Endodermal cell (in vitro differentiated cells): Measurements from ENCODE around the gene ABHD4. TPM values are rescaled to one million over a fixed set of nuclear protein-coding genes. Genes with fewer than 3 reads are reported as not detected.
A peak's percentile ranks its signal among the peaks of the same experiment; 100 is the strongest.

Experiments used
- DNase-seq: peaks from one replicate; pipeline ENCODE4 v3.0.0-alpha.2; 2017
- H3K27ac ChIP-seq: 2 replicates; pipeline ENCODE4 v1.5.1; 2013; ENCODE audit warnings: mild to moderate bottlenecking, low read depth, low read length, moderate library complexity
- H3K27me3 ChIP-seq: 2 replicates; pipeline ENCODE4 v1.6.1; 2013; ENCODE audit warnings: mild to moderate bottlenecking, low read length, moderate library complexity; ENCODE audit not compliant: insufficient read depth, control insufficient read depth, poor library complexity, severe bottlenecking
- H3K36me3 ChIP-seq: 2 replicates; pipeline ENCODE4 v1.7.0; 2013; ENCODE audit warnings: mild to moderate bottlenecking, low read length, moderate library complexity; ENCODE audit not compliant: control insufficient read depth, insufficient read depth
- H3K4me1 ChIP-seq: one replicate; pipeline ENCODE4 v1.7.0; 2013; ENCODE audit warnings: low read length; ENCODE audit not compliant: control insufficient read depth, insufficient read depth
- H3K4me3 ChIP-seq: 2 replicates; pipeline ENCODE4 v1.5.1; 2013; ENCODE audit warnings: mild to moderate bottlenecking, low read length, moderate library complexity
- H3K9ac ChIP-seq: 2 replicates; pipeline ENCODE4 v1.6.1; 2013; ENCODE audit warnings: mild to moderate bottlenecking, low read length, moderate library complexity; ENCODE audit not compliant: poor library complexity, severe bottlenecking; ENCODE audit errors: extremely low read depth
- H3K9me3 ChIP-seq: 2 replicates; pipeline ENCODE4 v1.6.1; 2013; ENCODE audit warnings: mild to moderate bottlenecking, low read length, moderate library complexity; ENCODE audit not compliant: control insufficient read depth
- H3K27ac Mint-ChIP-seq: 2 replicates; pipeline ENCODE4 v1.8.0; 2020; ENCODE audit warnings: mixed read lengths
- H3K27me3 Mint-ChIP-seq: 2 replicates; pipeline ENCODE4 v1.8.0; 2021; ENCODE audit warnings: mild to moderate bottlenecking, mixed read lengths; ENCODE audit not compliant: insufficient read depth
- H3K36me3 Mint-ChIP-seq: 2 replicates; pipeline ENCODE4 v1.8.0; 2020; ENCODE audit warnings: low read depth, mixed read lengths
- H3K4me1 Mint-ChIP-seq: 2 replicates; pipeline ENCODE4 v1.8.0; 2020; ENCODE audit warnings: mixed read lengths
- H3K4me3 Mint-ChIP-seq: 2 replicates; pipeline ENCODE4 v1.8.0; 2020; ENCODE audit warnings: mild to moderate bottlenecking, moderate library complexity, mixed read lengths
- H3K9me3 Mint-ChIP-seq: 2 replicates; pipeline ENCODE4 v1.8.0; 2020; ENCODE audit warnings: mild to moderate bottlenecking, mixed read lengths
- WGBS, 2 experiments: methylation state at CpG; one replicate each; pipeline versions ENCODE4 v1.1.5 to v1.1.7; 2013; ENCODE audit warnings: missing lambda C conversion rate in 2 of 2, mixed read lengths in 1 of 2; ENCODE audit not compliant: insufficient coverage in 1 of 2, insufficient read length in 1 of 2; 5-methylcytosine and 5-hydroxymethylcytosine counted together
- total RNA-seq, 2 donors: library from RNA; stranded (reverse); fragmentation: NEBNext Ultra II Directional in 1 of 2; extraction: Animal tissue kit (Norgen Biotek cat#: 25700) in 1 of 2; gene quantifications; 2 replicates in 1 of 2; 3 replicates in 1 of 2; pipeline ENCODE4 v1.2.1, GENCODE V29; 2021
- TF ChIP-seq, protein P1 (sequence below): fragments of 200-600 bp; sonication (generic); conservative IDR thresholded peaks from 2 replicates; pipeline ENCODE4 v1.5.0; 2021; ENCODE audit warnings: antibody characterized with exemption, mild to moderate bottlenecking

The ABHD4 gene
- total RNA-seq, 2 donors from 2014 or later: 68.3 to 77.7 TPM

DNA sequence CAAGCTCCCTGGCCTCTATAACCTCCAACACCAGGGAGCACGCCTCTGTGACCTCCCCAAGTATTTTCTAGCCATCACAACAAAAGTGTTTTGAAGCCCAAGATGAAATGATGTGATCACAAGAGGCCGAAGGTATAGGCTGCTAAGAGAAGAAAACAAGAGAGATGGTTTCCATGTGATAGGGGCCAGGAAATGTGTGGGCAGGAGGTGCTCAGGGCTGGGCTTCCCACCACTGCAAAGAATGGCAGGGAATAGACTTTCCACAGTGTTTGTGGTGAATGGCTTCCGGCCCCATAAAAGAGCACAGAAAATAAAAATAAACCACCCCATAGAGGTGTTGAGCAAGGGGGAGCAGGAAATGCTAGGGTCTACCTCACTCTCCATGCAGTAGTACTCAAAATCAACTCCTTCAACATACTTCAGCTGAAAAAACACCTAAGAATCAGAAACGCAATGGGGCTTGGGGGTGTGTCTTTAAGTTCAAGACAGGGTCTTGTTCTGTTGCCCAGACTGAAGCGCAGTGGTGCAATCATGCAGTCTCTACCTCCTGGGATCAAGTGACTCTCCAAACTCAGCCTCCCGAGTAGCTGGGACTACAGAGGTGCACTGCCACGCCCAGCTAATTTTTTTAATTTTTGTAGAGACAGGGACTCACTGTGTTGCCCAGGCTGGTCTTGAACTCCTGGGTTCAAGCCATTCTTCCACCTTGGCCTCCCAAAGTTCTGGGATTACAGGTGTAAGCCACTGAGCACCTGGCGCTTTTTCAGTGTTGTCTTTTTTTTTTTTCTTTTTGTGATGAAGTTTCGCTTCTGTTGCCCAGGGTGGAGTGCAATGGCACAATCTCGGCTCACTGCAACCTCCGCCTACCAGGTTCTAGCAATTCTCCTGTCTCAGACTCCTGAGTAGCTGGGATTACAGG is 36.2 kb upstream of the ABHD4 start:
- H3K27me3 ChIP-seq: no peaks in the 10 kb centered on the region
- Mint-ChIP-seq H3K4me1 (peaks cover 65% of the 10 kb centered on the region), H3K36me3 (peaks cover 32% of the 10 kb centered on the region), H3K27me3 (no peaks in the 10 kb centered on the region), H3K4me3 (no peak overlapping the region), H3K9me3 (no peaks in the 10 kb centered on the region), H3K27ac (peak overlapping the region; percentile 65)
- peaks cover 45% of the 10 kb centered on the region for H3K36me3 ChIP-seq
- H3K27ac ChIP-seq: no peak overlapping the region
- no peak overlapping the region for H3K9ac ChIP-seq
- no peaks in the 10 kb centered on the region for H3K9me3 ChIP-seq
- TF ChIP-seq, protein P1, sequence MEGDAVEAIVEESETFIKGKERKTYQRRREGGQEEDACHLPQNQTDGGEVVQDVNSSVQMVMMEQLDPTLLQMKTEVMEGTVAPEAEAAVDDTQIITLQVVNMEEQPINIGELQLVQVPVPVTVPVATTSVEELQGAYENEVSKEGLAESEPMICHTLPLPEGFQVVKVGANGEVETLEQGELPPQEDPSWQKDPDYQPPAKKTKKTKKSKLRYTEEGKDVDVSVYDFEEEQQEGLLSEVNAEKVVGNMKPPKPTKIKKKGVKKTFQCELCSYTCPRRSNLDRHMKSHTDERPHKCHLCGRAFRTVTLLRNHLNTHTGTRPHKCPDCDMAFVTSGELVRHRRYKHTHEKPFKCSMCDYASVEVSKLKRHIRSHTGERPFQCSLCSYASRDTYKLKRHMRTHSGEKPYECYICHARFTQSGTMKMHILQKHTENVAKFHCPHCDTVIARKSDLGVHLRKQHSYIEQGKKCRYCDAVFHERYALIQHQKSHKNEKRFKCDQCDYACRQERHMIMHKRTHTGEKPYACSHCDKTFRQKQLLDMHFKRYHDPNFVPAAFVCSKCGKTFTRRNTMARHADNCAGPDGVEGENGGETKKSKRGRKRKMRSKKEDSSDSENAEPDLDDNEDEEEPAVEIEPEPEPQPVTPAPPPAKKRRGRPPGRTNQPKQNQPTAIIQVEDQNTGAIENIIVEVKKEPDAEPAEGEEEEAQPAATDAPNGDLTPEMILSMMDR: no peak
- WGBS, 2 experiments: 86 to 93% methylated on average over 8 to 11 of the region's 11 CpGs
- peaks cover 11% of the 10 kb centered on the region for H3K4me1 ChIP-seq
- no peak for DNase-seq
- H3K4me3 ChIP-seq: no peak overlapping the region

DNA sequence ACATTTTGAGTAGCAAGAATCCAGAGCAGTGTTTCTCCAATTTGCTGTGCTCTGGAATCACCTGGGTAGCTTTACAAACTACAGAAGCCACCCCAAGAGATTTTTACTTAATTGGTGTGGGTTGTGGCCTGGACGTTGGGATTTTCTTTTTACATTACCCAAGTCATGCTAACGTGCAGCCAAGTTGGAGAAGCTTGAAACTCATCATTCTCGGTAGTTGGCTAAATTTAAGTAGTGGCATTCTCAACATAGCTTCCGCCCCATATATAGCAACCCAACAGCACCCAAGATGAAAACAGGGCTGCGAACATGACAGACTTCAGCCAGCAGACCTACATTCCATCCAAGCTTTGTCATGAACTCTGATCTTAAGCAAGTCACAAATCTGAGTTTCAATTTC is 34.1 kb upstream of the ABHD4 start:
- Mint-ChIP-seq H3K4me3 (no peak overlapping the region), H3K36me3 (peaks cover 49% of the 10 kb centered on the region), H3K27me3 (no peaks in the 10 kb centered on the region), H3K27ac (no peak overlapping the region), H3K9me3 (no peaks in the 10 kb centered on the region), H3K4me1 (peaks cover 59% of the 10 kb centered on the region)
- 99 to 100% methylated on average over 2 to 5 of the region's 5 CpGs for WGBS, 2 experiments
- H3K27me3 ChIP-seq: no peaks in the 10 kb centered on the region
- DNase-seq: no peak
- H3K9ac ChIP-seq: no peak overlapping the region
- no peaks in the 10 kb centered on the region for H3K9me3 ChIP-seq
- no peak overlapping the region for H3K27ac ChIP-seq
- peaks cover 11% of the 10 kb centered on the region for H3K4me1 ChIP-seq
- TF ChIP-seq, protein P1: no peak
- H3K36me3 ChIP-seq: peaks cover 65% of the 10 kb centered on the region
- no peak overlapping the region for H3K4me3 ChIP-seq

DNA sequence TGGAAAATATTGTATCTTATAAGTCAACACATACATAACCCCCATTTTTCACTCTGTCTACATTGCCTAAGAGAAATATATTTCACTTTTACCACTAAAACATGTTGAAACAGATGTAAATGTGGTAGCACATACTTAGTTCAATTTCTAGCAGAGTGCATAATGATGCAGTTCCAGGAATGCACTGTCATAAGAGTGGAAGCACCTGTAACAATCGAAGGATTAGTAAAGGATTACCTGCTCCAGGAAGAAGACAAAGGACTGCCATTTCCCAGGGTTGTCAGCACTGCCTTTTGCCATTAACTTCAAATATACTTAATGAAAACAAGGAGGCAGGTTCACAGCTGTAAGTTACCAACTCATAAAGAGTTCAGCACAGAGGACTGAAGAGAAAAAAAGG is 33.6 kb upstream of the ABHD4 start:
- H3K27me3 ChIP-seq: no peaks in the 10 kb centered on the region
- H3K4me3 ChIP-seq: no peak overlapping the region
- no peak overlapping the region for H3K9ac ChIP-seq
- Mint-ChIP-seq H3K4me1 (peaks cover 56% of the 10 kb centered on the region), H3K27ac (peak overlapping the region; percentile 84), H3K36me3 (peaks cover 53% of the 10 kb centered on the region), H3K9me3 (no peaks in the 10 kb centered on the region), H3K4me3 (no peak overlapping the region), H3K27me3 (no peaks in the 10 kb centered on the region)
- H3K9me3 ChIP-seq: no peaks in the 10 kb centered on the region
- WGBS, 2 experiments: 100% methylated on average over 1 of the region's 1 CpG
- H3K4me1 ChIP-seq: peaks cover 11% of the 10 kb centered on the region
- TF ChIP-seq, protein P1: no peak
- H3K36me3 ChIP-seq: peaks cover 70% of the 10 kb centered on the region
- H3K27ac ChIP-seq: no peak overlapping the region
- no peak for DNase-seq
